SU-DHL-6 (cell line): ENCODE data around the gene KRT78.

ENCODE experiments used
- H2AFZ ChIP-seq: fragments of 200-600 bp; sonication (generic); 2 replicates; pipeline ENCODE4 v1.6.1; 2014; ENCODE audit warnings: low read depth, mild to moderate bottlenecking, moderate library complexity, mixed read lengths, antibody characterized with exemption, low read length; ENCODE audit not compliant: severe bottlenecking
- H3F3A ChIP-seq: fragments of 200-600 bp; shearing (Covaris generic); 2 replicates; pipeline ENCODE4 v1.6.0; 2016; ENCODE audit warnings: antibody characterized with exemption, mild to moderate bottlenecking; ENCODE audit not compliant: insufficient read depth
- H3K27ac ChIP-seq: fragments of 200-600 bp; sonication (generic); 2 replicates; pipeline ENCODE4 v1.5.1; 2016; ENCODE audit warnings: low read depth, mild to moderate bottlenecking, low read length, moderate library complexity, mixed read lengths
- H3K27me3 ChIP-seq: fragments of 200-600 bp; sonication (generic), shearing (Covaris generic); 2 replicates; pipeline ENCODE4 v1.6.0; 2014; ENCODE audit warnings: mild to moderate bottlenecking, low read length
- H3K36me3 ChIP-seq: fragments of 200-600 bp; sonication (generic); 2 replicates; pipeline ENCODE4 v1.6.1; 2014; ENCODE audit warnings: mild to moderate bottlenecking, low read length, mixed read lengths
- H3K4me2 ChIP-seq: fragments of 300-600, 200-600 bp; shearing (Covaris generic), sonication (generic); 2 replicates; pipeline ENCODE4 v1.6.0; 2014; ENCODE audit warnings: low read length, low read depth, mild to moderate bottlenecking; ENCODE audit not compliant: poor library complexity, severe bottlenecking
- H3K4me3 ChIP-seq: fragments of 200-600 bp; sonication (generic); 2 replicates; pipeline ENCODE4 v1.5.1; 2014; ENCODE audit warnings: antibody characterized with exemption, low read length, mild to moderate bottlenecking, mixed read lengths; ENCODE audit not compliant: insufficient read depth, poor library complexity, severe bottlenecking
- H3K79me2 ChIP-seq: fragments of 200-600 bp; sonication (generic); 2 replicates; pipeline ENCODE4 v1.6.1; 2014; ENCODE audit warnings: mild to moderate bottlenecking, low read length, moderate library complexity; ENCODE audit not compliant: insufficient read depth
- H3K9ac ChIP-seq: fragments of 200-600 bp; sonication (generic); 2 replicates; pipeline ENCODE4 v1.7.0; 2014; ENCODE audit warnings: mild to moderate bottlenecking, low read length
- H3K9me2 ChIP-seq: fragments of 200-600 bp; sonication (generic); replicated peaks from 2 replicates; pipeline ENCODE4 v1.6.1; 2014; ENCODE audit warnings: low read length; ENCODE audit not compliant: insufficient read depth
- H3K9me3 ChIP-seq: fragments of 200-600 bp; sonication (generic); 2 replicates; pipeline ENCODE4 v1.6.1; 2014; ENCODE audit warnings: low read length, mixed read lengths; ENCODE audit not compliant: insufficient read depth
- H4K20me1 ChIP-seq: fragments of 200-600 bp; sonication (generic); 2 replicates; pipeline ENCODE4 v1.6.1; 2014; ENCODE audit warnings: low read depth, mild to moderate bottlenecking, antibody characterized with exemption, low read length, moderate library complexity, mixed read lengths
- CTCF ChIP-seq: fragments of 200-600 bp; sonication (generic); IDR thresholded peaks from one replicate; pipeline ENCODE4 v1.5.1; 2017; ENCODE audit warnings: antibody characterized with exemption, mild to moderate bottlenecking, low read length, moderate library complexity; ENCODE audit not compliant: insufficient read depth, poor library complexity, severe bottlenecking
- EZH2phosphoT487 ChIP-seq: fragments of 200-600 bp; sonication (generic), shearing (Covaris generic); conservative IDR thresholded peaks from 2 replicates; pipeline ENCODE4 v1.6.1; 2018; ENCODE audit warnings: mild to moderate bottlenecking, antibody characterized with exemption, low read length, moderate library complexity, mixed read lengths

The KRT78 gene

GRCh38 chr12:52798003-52798670 is 50.7 kb downstream of the KRT78 start:
- no peak overlapping the region for H3K4me2 ChIP-seq
- no peaks in the 10 kb centered on the region for H3K79me2 ChIP-seq
- no peaks in the 10 kb centered on the region for H4K20me1 ChIP-seq
- no peak overlapping the region for H3K27ac ChIP-seq
- no peaks in the 10 kb centered on the region for H3K36me3 ChIP-seq
- H3K9me3 ChIP-seq = no peaks in the 10 kb centered on the region
- peaks cover 3% of the 10 kb centered on the region; the same call in 1 of the 2 replicates for H3K27me3 ChIP-seq
- H3F3A ChIP-seq = no peaks in the 10 kb centered on the region
- H2AFZ ChIP-seq = no peak overlapping the region
- no peak for TF ChIP-seq CTCF
- no peak for TF ChIP-seq EZH2phosphoT487
- no peak overlapping the region for H3K4me3 ChIP-seq
- H3K9ac ChIP-seq = no peak overlapping the region
- no peaks in the 10 kb centered on the region for H3K9me2 ChIP-seq

DNA sequence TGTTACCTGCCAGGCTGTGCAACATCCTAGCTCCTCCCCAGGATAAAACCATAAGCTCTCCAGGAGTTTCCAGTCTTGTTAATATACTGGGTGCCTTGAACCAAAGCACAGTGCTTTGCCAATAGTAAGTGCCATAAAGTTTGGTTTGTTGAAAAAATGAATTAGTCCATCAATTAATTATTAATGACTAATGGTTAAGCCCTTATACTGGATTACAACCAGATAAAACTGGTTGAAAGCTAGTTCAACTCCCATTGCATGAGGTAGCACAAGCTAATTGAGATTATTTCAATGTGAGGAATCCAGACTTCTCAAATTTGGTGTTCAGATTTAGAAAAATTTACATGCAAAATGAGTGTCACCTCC is 51.3 kb downstream of the KRT78 start:
- Histone ChIP-seq H3K27me3 (peaks cover 3% of the 10 kb centered on the region; the same call in 1 of the 2 replicates), H3K4me3 (no peak overlapping the region), H3F3A (no peaks in the 10 kb centered on the region), H2AFZ (no peak overlapping the region), H3K36me3 (no peaks in the 10 kb centered on the region), H3K4me2 (no peak overlapping the region), H3K9me2 (no peaks in the 10 kb centered on the region), H4K20me1 (no peaks in the 10 kb centered on the region), H3K79me2 (no peaks in the 10 kb centered on the region), H3K27ac (no peak overlapping the region), H3K9ac (no peak overlapping the region), H3K9me3 (no peaks in the 10 kb centered on the region)
- TF ChIP-seq CTCF (no peak), EZH2phosphoT487 (no peak)

DNA sequence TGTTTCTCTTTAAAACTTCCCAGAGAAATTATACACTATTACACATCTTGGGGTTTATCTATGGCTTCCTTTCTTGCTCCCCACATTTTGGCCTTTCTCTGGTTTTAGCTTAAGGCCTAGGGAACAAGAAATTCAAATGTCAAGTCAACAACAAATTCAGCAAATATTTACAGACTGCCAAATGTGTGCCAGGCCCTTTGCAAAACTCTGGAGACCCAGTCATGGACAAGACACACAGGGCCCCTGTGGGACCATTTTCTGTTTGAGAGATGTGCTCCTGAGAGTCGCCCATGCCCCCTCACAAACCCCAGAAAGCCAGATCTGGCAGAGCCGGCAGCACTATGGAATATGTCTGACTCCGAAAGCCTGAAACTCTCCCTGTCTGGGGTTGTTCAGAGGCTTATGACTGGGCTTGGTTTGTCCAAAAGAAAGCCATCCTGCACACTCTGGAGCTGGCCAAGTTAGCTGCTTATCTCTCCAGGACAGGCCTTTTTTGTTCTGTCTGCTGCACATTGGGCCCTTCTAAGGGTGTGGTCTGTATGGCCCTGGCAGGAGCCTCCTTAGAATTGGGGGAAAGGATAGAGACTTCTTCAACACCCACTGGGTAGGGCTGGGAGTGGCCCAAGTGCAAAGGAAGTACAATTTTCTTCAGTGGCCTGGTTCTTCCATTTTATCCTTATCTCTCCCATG is 51.8 kb downstream of the KRT78 start:
- Histone ChIP-seq H3K9me2 (no peaks in the 10 kb centered on the region), H3K36me3 (no peaks in the 10 kb centered on the region), H3K9me3 (no peaks in the 10 kb centered on the region), H3K4me3 (no peak overlapping the region), H3K4me2 (no peak overlapping the region), H3K27ac (no peak overlapping the region), H3K79me2 (no peaks in the 10 kb centered on the region), H3K9ac (no peak overlapping the region), H2AFZ (no peak overlapping the region), H3F3A (no peaks in the 10 kb centered on the region), H4K20me1 (no peaks in the 10 kb centered on the region), H3K27me3 (peaks cover 3% of the 10 kb centered on the region; the same call in 1 of the 2 replicates)
- TF ChIP-seq EZH2phosphoT487 (no peak), CTCF (no peak)
